SK-N-SH treated with all-trans-retinoic acid at 6 μM for 48 hours (cell line): ENCODE measurements around the gene GABARAPL1.
"Not testable (repeated sequence)": the region's sequence is repeated elsewhere in the genome, so short reads cannot be mapped to it uniquely, and the experiment has no call there.

Source experiments
- ATAC-seq: fragments of 200-7000 bp; cut with Tn5 transposase; 3 replicates; pipeline ENCODE4 v1.9.1; 2020; ENCODE audit warnings: mild to moderate bottlenecking, moderate library complexity
- ARNTL ChIP-seq: fragments of 450-650 bp; formaldehyde crosslinking; IDR thresholded peaks from 2 replicates; pipeline ENCODE4 v1.5.0; 2020; ENCODE audit warnings: low read depth, mild to moderate bottlenecking, moderate library complexity, borderline replicate concordance
- CREB5 ChIP-seq: fragments of 250-450 bp; sonication (Bioruptor Pico); IDR thresholded peaks from 2 replicates; pipeline ENCODE4 v1.5.1; 2020; ENCODE audit warnings: low read depth, mild to moderate bottlenecking, moderate library complexity
- CSDC2 ChIP-seq: fragments of 250-450 bp; sonication (Bioruptor Pico); IDR thresholded peaks from 2 replicates; pipeline ENCODE4 v1.5.0; 2020; ENCODE audit warnings: mild to moderate bottlenecking, moderate library complexity
- CSRNP3 ChIP-seq: fragments of 250-450 bp; sonication (Bioruptor Pico); IDR thresholded peaks from 2 replicates; pipeline ENCODE4 v1.5.1; 2021; ENCODE audit warnings: mild to moderate bottlenecking, moderate library complexity
- ESRRG ChIP-seq: fragments of 250-450 bp; sonication (Bioruptor Pico); IDR thresholded peaks from 2 replicates; pipeline ENCODE4 v1.6.1; 2021; ENCODE audit warnings: mild to moderate bottlenecking
- GLIS3 ChIP-seq: fragments of 250-450 bp; sonication (Bioruptor Pico); IDR thresholded peaks from 2 replicates; pipeline ENCODE4 v1.5.0; 2020; ENCODE audit warnings: mild to moderate bottlenecking, moderate library complexity
- ISL1 ChIP-seq: fragments of 250-450 bp; sonication (Bioruptor Pico); IDR thresholded peaks from 2 replicates; pipeline ENCODE4 v2.1.2; 2022; ENCODE audit warnings: mild to moderate bottlenecking, moderate library complexity
- OSR1 ChIP-seq: fragments of 250-450 bp; sonication (Bioruptor Pico); IDR thresholded peaks from 2 replicates; pipeline ENCODE4 v1.8.0; 2022; ENCODE audit warnings: moderate library complexity, mild to moderate bottlenecking, inconsistent platforms
- PATZ1 ChIP-seq: fragments of 250-450 bp; sonication (Bioruptor Pico); IDR thresholded peaks from 2 replicates; pipeline ENCODE4 v1.8.0; 2020; ENCODE audit warnings: mild to moderate bottlenecking, moderate library complexity, borderline replicate concordance
- POU6F1 ChIP-seq: fragments of 250-450 bp; sonication (Bioruptor Pico); IDR thresholded peaks from 2 replicates; pipeline ENCODE4 v1.8.0; 2021; ENCODE audit warnings: low read depth, mild to moderate bottlenecking, moderate library complexity, borderline replicate concordance
- PPARA ChIP-seq: fragments of 250-450 bp; sonication (Bioruptor Pico); IDR thresholded peaks from 2 replicates; pipeline ENCODE4 v1.5.0; 2020; ENCODE audit warnings: mild to moderate bottlenecking, borderline replicate concordance
- RARB ChIP-seq: fragments of 250-450 bp; sonication (Bioruptor Pico); IDR thresholded peaks from 2 replicates; pipeline ENCODE4 v1.8.0; 2021; ENCODE audit warnings: mild to moderate bottlenecking, moderate library complexity
- SNAI2 ChIP-seq: fragments of 250-450 bp; sonication (Bioruptor Pico); IDR thresholded peaks from 2 replicates; pipeline ENCODE4 v1.5.0; 2020; ENCODE audit warnings: mild to moderate bottlenecking, moderate library complexity
- TCF4 ChIP-seq: fragments of 250-450 bp; sonication (Bioruptor Pico); IDR thresholded peaks from 2 replicates; pipeline ENCODE4 v1.8.0; 2021; ENCODE audit warnings: mild to moderate bottlenecking, moderate library complexity, borderline replicate concordance
- TOX ChIP-seq: fragments of 250-450 bp; sonication (Bioruptor Pico); IDR thresholded peaks from 2 replicates; pipeline ENCODE4 v1.8.0; 2021; ENCODE audit warnings: mild to moderate bottlenecking, moderate library complexity, borderline replicate concordance
- TSHZ2 ChIP-seq: fragments of 250-450 bp; sonication (Bioruptor Pico); IDR thresholded peaks from 2 replicates; pipeline ENCODE4 v1.5.0; 2020; ENCODE audit warnings: mild to moderate bottlenecking, moderate library complexity
- ZC3H10 ChIP-seq: fragments of 250-450 bp; sonication (Bioruptor Pico); IDR thresholded peaks from 2 replicates; pipeline ENCODE4 v1.5.1; 2021; ENCODE audit warnings: mild to moderate bottlenecking, moderate library complexity
- ZFP3 ChIP-seq: fragments of 250-450 bp; sonication (Bioruptor Pico); IDR thresholded peaks from 2 replicates; pipeline ENCODE4 v1.5.0; 2020; ENCODE audit warnings: mild to moderate bottlenecking, moderate library complexity
- ZFP30 ChIP-seq: fragments of 450-650 bp; formaldehyde crosslinking; IDR thresholded peaks from 2 replicates; pipeline ENCODE4 v1.5.0; 2022; ENCODE audit warnings: mild to moderate bottlenecking, moderate library complexity
- ZNF565 ChIP-seq: fragments of 450-650 bp; formaldehyde crosslinking; conservative IDR thresholded peaks from 2 replicates; pipeline ENCODE4 v1.5.0; 2020; ENCODE audit warnings: low read depth, mild to moderate bottlenecking, moderate library complexity
- ZNF70 ChIP-seq: fragments of 450-650 bp; formaldehyde crosslinking; IDR thresholded peaks from 2 replicates; pipeline ENCODE4 v1.5.0; 2020; ENCODE audit warnings: mild to moderate bottlenecking, moderate library complexity

The GABARAPL1 gene

DNA sequence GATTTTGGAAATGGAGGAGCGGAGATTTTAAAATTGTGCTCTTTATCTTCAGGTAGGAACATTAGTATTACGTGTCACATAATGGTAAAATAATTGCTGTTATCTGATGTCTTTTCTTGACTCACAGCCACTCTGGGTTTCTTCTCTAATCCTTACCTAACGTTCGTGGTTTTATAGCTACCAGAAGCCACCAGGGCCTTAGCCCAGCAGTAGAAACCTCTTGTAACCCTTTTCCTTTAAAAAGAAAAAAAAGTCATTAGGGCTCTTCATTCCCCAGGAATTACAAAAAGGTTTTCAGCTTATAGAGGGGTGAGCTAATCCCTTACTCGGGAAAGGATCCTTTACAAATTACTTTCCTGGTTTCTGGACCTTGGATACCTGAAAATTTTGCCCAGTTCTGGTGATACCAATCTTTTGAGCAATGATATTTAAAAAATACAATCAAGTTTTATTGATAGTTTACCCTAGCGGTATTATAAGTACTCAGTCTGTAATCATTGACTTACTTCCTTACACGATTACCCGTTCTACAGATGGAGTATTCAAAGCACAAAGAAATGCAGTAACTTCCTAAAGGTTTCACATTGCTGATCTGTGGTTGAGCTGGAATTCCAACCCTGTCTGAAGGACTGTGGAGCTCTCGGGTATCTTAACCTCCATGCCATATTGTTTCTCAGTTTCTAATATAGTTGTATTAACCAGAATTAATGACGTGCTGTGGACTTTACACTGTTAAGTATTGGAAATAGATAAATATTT lies 1.6 kb downstream of the GABARAPL1 start:
- ATAC-seq = no peak
- no peak for TF ChIP-seq ZFP3 (CRISPR knock-in tag)
- TF ChIP-seq PPARA (CRISPR knock-in tag) = no peak
- TF ChIP-seq CSRNP3 (CRISPR knock-in tag) = no peak
- TF ChIP-seq ZFP30 (CRISPR knock-in tag) = no peak
- no peak for TF ChIP-seq GLIS3 (CRISPR knock-in tag)
- no peak for TF ChIP-seq CREB5
- no peak for TF ChIP-seq SNAI2 (CRISPR knock-in tag)
- TF ChIP-seq ESRRG = no peak
- no peak for TF ChIP-seq TCF4 (CRISPR knock-in tag)
- TF ChIP-seq ZC3H10 (CRISPR knock-in tag) = no peak

DNA sequence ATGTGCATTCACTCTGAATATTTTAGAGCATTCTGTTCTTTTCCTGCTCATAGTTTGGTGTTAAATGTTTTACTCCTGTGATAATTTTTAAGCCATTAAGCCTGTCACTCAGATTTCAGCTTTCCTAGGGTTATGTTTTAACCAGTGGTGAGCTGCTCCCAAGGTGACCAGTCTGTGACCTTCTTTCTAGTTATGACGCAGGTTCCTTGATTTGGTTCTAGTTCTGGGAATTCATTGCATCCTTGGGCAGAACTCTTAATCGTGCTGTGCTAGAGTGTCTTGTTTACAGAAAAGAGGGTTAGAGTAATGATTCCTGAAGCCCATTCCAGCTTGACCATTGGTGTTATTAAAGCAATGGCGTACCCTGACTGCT lies 2.2 kb downstream of the GABARAPL1 start:
- TF ChIP-seq GLIS3 (CRISPR knock-in tag) (no peak), CREB5 (no peak), TCF4 (CRISPR knock-in tag) (no peak), POU6F1 (CRISPR knock-in tag) (no peak), SNAI2 (CRISPR knock-in tag) (no peak), ZFP3 (CRISPR knock-in tag) (no peak), ZNF565 (CRISPR knock-in tag) (no peak), ISL1 (CRISPR knock-in tag) (no peak), ZC3H10 (CRISPR knock-in tag) (no peak), TSHZ2 (CRISPR knock-in tag) (no peak), PATZ1 (CRISPR knock-in tag) (no peak), TOX (CRISPR knock-in tag) (no peak), CSDC2 (no peak)
- TF ChIP-seq, all 23 proteins: peak for 0
- no peak for ATAC-seq

- no peak for ATAC-seq
- TF ChIP-seq TOX (CRISPR knock-in tag) = no peak
- TF ChIP-seq ESRRG = no peak
- TF ChIP-seq RARB (CRISPR knock-in tag) = no peak
- no peak for TF ChIP-seq OSR1 (CRISPR knock-in tag)
- no peak for TF ChIP-seq PATZ1 (CRISPR knock-in tag)
- no peak for TF ChIP-seq ARNTL (CRISPR knock-in tag)
- TF ChIP-seq ISL1 (CRISPR knock-in tag) = no peak
- TF ChIP-seq ZNF70 = no peak
- no peak for TF ChIP-seq ZFP30 (CRISPR knock-in tag)
- no peak for TF ChIP-seq ZNF565 (CRISPR knock-in tag)
- no peak for TF ChIP-seq CSDC2
- TF ChIP-seq ZC3H10 (CRISPR knock-in tag) = no peak
- TF ChIP-seq ZFP3 (CRISPR knock-in tag) = no peak
- no peak for TF ChIP-seq SNAI2 (CRISPR knock-in tag)
- TF ChIP-seq POU6F1 (CRISPR knock-in tag) = no peak
Measured at GRCh38 chr12:10215436-10215835, 2.8 kb downstream of the GABARAPL1 start.

- not testable (repeated sequence) for ATAC-seq
Measured at GRCh38 chr12:10215946-10216345, 3.3 kb downstream of the GABARAPL1 start.
